Common myeloid progenitor, CD34-positive (primary cell): ENCODE measurements around the gene GLT6D1.

Source experiments
- CTCF ChIA-PET: fragments of 350-600 bp; sonication (Branson Sonifier 250); formaldehyde crosslinking; loops from one replicate; lab custom pipeline; 2021; ENCODE audit warnings: antibody characterized with exemption; lab: Charles Lee
- POLR2A ChIA-PET: fragments of 350-600 bp; sonication (Branson Sonifier 250); formaldehyde crosslinking; loops from one replicate; lab custom pipeline; 2021; ENCODE audit warnings: antibody characterized with exemption; lab: Charles Lee
- DNase-seq, 3 donors: peaks; one replicate each; pipeline versions ENCODE4 v3.0.0 to v3.0.0-alpha.2; 2013
- H3K27ac ChIP-seq, 2 experiments: 1 replicate in 1 of 2; 2 replicates in 1 of 2; pipeline ENCODE4 v1.7.0; 2013; ENCODE audit warnings: inconsistent platforms in 2 of 2, low read length in 2 of 2, mild to moderate bottlenecking in 2 of 2, low read depth in 1 of 2, moderate library complexity in 1 of 2; ENCODE audit not compliant: severe bottlenecking in 2 of 2, insufficient read depth in 1 of 2, poor library complexity in 1 of 2
- H3K27me3 ChIP-seq, 5 experiments: replicated peaks in 2 of 5; 1 replicate in 3 of 5; 2 replicates in 2 of 5; pipeline versions ENCODE4 v1.6.1 to v1.7.0; 2013; ENCODE audit warnings: low read length in 4 of 5, mild to moderate bottlenecking in 2 of 5, moderate library complexity in 2 of 5, inconsistent platforms in 1 of 5; ENCODE audit not compliant: insufficient read depth in 5 of 5, control insufficient read depth in 4 of 5
- H3K36me3 ChIP-seq, 4 experiments: 1 replicate in 2 of 4; 2 replicates in 2 of 4; pipeline versions ENCODE4 v1.6.1 to v1.7.0; 2013; ENCODE audit warnings: low read length in 3 of 4, control low read depth in 1 of 4, mild to moderate bottlenecking in 1 of 4; ENCODE audit not compliant: control insufficient read depth in 4 of 4, insufficient read depth in 4 of 4
- H3K4me1 ChIP-seq, 4 experiments: 1 replicate in 3 of 4; 2 replicates in 1 of 4; pipeline versions ENCODE4 v1.6.1 to v1.7.1; 2013; ENCODE audit warnings: low read length in 3 of 4, mild to moderate bottlenecking in 3 of 4, control low read depth in 1 of 4, inconsistent platforms in 1 of 4, moderate library complexity in 1 of 4; ENCODE audit not compliant: control insufficient read depth in 4 of 4, insufficient read depth in 4 of 4; ENCODE audit errors: control extremely low read depth in 1 of 4
- H3K4me3 ChIP-seq, 7 experiments: 1 replicate in 4 of 7; 2 replicates in 3 of 7; pipeline versions ENCODE4 v1.5.1 to v1.7.0; 2013; ENCODE audit warnings: mild to moderate bottlenecking in 7 of 7, low read length in 6 of 7, moderate library complexity in 6 of 7, inconsistent platforms in 2 of 7, low read depth in 2 of 7, control low read depth in 1 of 7; ENCODE audit not compliant: insufficient read depth in 4 of 7, control insufficient read depth in 1 of 7; ENCODE audit errors: extremely low read depth in 1 of 7
- H3K9me3 ChIP-seq, 5 experiments: 1 replicate in 4 of 5; 2 replicates in 1 of 5; pipeline versions ENCODE4 v1.6.1 to v1.7.1; 2013; ENCODE audit warnings: low read length in 4 of 5, mild to moderate bottlenecking in 2 of 5, inconsistent platforms in 1 of 5, low read depth in 1 of 5, moderate library complexity in 1 of 5; ENCODE audit not compliant: control insufficient read depth in 4 of 5, insufficient read depth in 2 of 5; ENCODE audit errors: control extremely low read depth in 1 of 5
- WGBS: methylation state at CpG from one replicate; pipeline ENCODE4 v1.1.5; 2013; ENCODE audit not compliant: insufficient coverage; 5-methylcytosine and 5-hydroxymethylcytosine counted together

Gene GLT6D1

DNA sequence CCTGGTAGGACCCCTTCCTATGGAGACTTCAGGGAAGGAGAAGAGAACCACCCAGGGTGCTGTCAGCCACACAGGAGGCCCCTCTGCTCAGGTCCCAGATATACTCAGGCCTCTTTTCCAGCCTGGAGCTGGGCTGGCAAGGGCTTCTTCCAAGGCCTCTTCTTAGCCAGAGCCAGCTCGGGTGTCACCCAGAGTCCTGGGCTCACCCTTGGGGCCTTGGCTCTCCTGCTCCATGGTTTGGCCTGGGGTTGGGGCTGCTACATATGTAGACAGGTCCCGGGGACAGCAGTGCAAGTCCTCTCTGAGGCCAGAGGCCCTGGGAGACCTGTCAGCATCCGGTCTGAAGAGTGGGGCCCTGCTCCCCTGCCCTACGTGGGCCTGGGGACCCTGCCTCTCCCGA, 55.0 kb downstream of the GLT6D1 start:
- Histone ChIP-seq H3K27ac (no peak overlapping the region), H3K4me1 (no peaks in the 10 kb centered on the region), H3K9me3 (no peaks in the 10 kb centered on the region), H3K27me3 (peaks cover 0 to 11% (median 0%) of the 10 kb centered on the region in 5 experiments), H3K36me3 (no peaks in the 10 kb centered on the region), H3K4me3 (no peak overlapping the region)
- ChIA-PET POLR2A (no interaction called here), CTCF (no interaction called here)
- DNase-seq: no peak
- 72% methylated on average over 5 of the region's 5 CpGs for WGBS

DNA sequence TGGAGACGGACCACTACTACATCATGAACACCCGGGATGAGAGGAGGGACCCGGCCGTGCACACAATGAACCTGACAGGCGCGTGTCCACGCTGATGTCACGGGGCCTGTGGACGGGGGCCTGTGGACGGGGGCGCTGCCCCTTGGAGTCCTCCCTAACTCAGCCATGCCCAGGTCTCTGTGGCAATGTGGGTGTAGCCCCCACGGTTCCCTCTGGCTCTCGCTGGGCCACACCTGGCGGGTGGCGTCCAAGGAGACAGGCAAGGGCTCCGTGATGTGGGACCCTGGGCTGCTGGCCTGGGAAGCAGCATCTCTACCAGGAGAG, 55.7 kb downstream of the GLT6D1 start:
- CTCF ChIA-PET: no interaction called here
- no peak overlapping the region for H3K27ac ChIP-seq
- no peak overlapping the region for H3K4me3 ChIP-seq
- 99% methylated on average over 16 of the region's 16 CpGs for WGBS
- DNase-seq: no peak
- no peaks in the 10 kb centered on the region for H3K4me1 ChIP-seq
- POLR2A ChIA-PET: no interaction called here
- peaks cover 0 to 15% (median 0%) of the 10 kb centered on the region in 5 experiments for H3K27me3 ChIP-seq
- no peaks in the 10 kb centered on the region for H3K36me3 ChIP-seq
- no peaks in the 10 kb centered on the region for H3K9me3 ChIP-seq

DNA sequence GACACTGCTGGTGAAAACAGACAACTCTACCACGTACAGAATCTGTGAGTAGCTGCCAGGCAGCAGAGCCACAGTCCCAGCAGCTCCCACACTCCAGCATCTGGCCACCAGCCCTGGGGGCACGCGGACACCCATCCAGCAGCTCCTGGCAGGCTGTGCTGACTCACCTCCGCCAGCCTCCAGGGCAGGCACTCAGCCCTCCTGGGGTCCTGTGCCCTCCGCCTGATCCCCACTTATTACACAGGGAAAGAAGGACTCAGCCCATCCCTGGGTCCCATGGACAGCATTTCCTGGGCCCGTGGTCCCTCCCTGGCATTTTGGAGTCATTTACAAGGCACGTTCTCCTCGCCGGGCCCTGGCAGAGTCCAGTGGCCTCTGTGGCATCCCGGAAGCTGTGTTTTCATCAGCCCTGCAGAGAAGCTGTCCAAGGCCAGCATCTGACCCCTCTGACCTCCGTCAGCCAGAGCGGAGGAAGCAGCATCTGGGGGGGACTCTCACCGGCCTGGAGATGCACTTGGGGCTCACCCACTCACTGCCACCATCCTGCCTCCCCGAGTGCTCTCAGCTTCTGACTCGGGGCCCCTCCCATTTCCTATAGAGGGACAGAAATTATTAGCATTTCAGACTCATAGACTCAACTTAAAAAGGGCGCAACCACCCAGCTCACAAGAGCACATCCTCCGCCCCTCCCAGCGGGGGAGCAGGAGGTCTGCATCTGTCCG, 56.2 kb downstream of the GLT6D1 start:
- 90% methylated on average over 18 of the region's 19 CpGs for WGBS
- Histone ChIP-seq H3K27me3 (peaks cover 0 to 15% (median 0%) of the 10 kb centered on the region in 5 experiments), H3K9me3 (no peaks in the 10 kb centered on the region), H3K4me3 (no peak overlapping the region), H3K4me1 (no peaks in the 10 kb centered on the region), H3K36me3 (no peaks in the 10 kb centered on the region), H3K27ac (no peak overlapping the region)
- CTCF ChIA-PET: no interaction called here
- no peak for DNase-seq
- POLR2A ChIA-PET: no interaction called here

DNA sequence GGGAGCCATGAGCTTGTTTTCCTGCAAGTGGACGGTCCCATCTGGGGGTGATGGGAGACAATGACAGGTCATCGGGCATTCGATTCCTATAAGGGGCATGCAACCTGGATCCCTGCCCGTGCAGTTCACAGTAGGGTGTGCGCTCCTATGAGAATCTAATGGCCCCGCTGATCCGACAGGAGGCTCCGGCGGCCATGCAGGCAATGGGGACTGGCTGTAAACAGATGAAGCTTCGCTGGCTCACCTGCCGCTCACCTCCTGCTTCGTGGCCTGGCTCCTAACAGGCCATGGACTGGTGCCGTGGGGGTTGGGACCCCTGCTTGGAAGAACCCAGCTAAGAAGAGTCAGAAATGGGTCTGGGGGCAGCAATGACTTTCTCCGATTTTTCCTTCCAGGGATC, 56.8 kb downstream of the GLT6D1 start:
- Histone ChIP-seq H3K4me1 (no peaks in the 10 kb centered on the region), H3K27me3 (peaks cover 0 to 15% (median 0%) of the 10 kb centered on the region in 5 experiments), H3K4me3 (no peak overlapping the region), H3K9me3 (no peaks in the 10 kb centered on the region), H3K36me3 (no peaks in the 10 kb centered on the region), H3K27ac (no peak overlapping the region)
- ChIA-PET CTCF (no interaction called here), POLR2A (no interaction called here)
- WGBS: 96% methylated on average over 14 of the region's 14 CpGs
- DNase-seq: no peak

DNA sequence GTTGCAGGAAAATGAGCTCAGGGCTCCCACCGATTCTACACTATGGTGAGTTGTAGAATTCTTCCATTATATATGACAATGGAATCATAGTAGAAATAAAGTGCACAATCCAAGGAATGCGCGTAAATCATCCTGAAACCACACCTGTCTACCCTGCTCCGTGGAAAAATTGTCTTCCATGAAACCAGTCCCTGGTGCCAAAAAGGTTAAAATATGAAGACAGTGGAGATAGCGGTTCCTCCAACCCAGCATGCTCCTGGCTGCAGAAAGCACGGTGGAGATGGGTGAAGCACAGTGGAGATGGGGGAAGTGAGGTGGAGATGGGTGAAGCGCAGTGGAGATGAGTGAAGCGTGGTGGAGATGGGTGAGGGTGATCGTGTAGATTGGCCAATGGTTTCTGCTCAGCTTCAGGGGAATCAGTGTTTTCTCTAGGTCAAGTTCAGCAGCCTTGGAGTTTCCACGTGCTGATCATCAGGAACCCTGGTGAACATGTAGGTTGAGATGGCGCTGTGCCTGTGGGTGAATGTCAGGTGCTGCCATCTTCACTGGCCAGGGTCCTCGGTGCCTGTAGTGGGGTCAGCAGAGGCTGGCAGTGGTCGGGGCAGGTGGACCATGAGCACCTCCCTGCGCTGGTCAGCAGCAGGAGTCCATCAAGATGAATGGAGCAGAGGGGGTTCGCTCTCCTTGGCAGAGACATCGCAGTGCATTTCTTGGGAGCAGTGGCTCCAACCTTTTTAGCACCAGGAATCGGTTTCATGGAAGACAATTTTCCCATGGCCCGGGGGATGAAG, 57.5 kb downstream of the GLT6D1 start:
- H3K27ac ChIP-seq: no peak overlapping the region
- DNase-seq: no peak
- peaks cover 0 to 15% (median 0%) of the 10 kb centered on the region in 5 experiments for H3K27me3 ChIP-seq
- no peaks in the 10 kb centered on the region for H3K4me1 ChIP-seq
- no peaks in the 10 kb centered on the region for H3K36me3 ChIP-seq
- H3K4me3 ChIP-seq: no peak overlapping the region
- CTCF ChIA-PET: no interaction called here
- 93% methylated on average over 10 of the region's 18 CpGs for WGBS
- POLR2A ChIA-PET: no interaction called here
- no peaks in the 10 kb centered on the region for H3K9me3 ChIP-seq

DNA sequence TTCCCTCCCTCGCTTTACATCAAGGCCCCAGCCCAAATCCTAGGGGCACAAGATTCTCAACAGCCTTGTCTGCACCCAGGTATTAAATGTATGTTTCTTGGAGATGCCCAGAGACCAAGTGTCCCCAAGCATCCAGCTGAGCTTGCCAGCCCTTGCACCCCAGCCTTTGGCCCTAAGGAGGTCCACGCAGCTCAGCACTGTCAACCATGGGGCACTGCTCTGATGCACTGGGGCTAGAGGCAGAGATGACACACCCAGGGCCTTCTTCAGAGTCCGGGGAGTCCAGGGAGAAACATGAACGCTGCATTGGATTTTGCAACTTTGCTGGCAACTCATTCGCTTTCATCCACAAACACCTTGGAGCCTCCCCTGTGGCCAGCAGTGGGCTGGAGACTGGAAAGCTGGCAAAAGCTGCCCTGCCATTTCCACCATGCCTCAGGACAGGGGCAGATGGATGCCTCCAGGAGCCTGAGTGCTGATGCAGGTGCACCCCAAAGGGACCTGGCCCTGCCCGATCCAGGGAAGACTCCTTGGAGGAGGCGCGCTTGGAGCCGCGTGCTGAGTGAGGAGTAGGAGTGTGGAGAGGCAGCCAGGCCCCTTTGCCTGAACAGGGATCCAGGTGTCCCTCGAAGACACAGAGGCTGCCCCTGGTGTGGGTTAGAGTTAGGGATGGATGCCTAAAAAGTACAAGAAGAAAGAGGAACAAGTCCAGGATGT, 58.5 kb downstream of the GLT6D1 start:
- Histone ChIP-seq H3K4me1 (no peaks in the 10 kb centered on the region), H3K27me3 (peaks cover 0 to 15% (median 0%) of the 10 kb centered on the region in 5 experiments), H3K27ac (no peak overlapping the region), H3K9me3 (no peaks in the 10 kb centered on the region), H3K4me3 (no peak overlapping the region), H3K36me3 (no peaks in the 10 kb centered on the region)
- no peak for DNase-seq
- ChIA-PET CTCF (no interaction called here), POLR2A (no interaction called here)
- 93% methylated on average over 8 of the region's 11 CpGs for WGBS
